ENCODE data around the gene VASP.

- no peak for TF ChIP-seq CTCF (IDR thresholded peaks at IDR 0.05; ENCODE audit: low read length)
- TF ChIP-seq EZH2phosphoT487 (IDR thresholded peaks at IDR 0.05; ENCODE audit: low read length), result no peak
Measured at GRCh38 chr19:45495178-45495577, 12.1 kb upstream of the VASP start.

Measured in MM.1S (cell line).